ENCODE measurements around the gene ARHGAP45. TPM values are rescaled to one million over a fixed set of nuclear protein-coding genes. Genes with fewer than 3 reads are reported as not detected.
"Not testable (repeated sequence)": the region's sequence is repeated elsewhere in the genome, so short reads cannot be mapped to it uniquely, and the experiment has no call there.

The ARHGAP45 gene
- total RNA-seq, 1 donor from 2014 or later = 4.5 TPM

DNA sequence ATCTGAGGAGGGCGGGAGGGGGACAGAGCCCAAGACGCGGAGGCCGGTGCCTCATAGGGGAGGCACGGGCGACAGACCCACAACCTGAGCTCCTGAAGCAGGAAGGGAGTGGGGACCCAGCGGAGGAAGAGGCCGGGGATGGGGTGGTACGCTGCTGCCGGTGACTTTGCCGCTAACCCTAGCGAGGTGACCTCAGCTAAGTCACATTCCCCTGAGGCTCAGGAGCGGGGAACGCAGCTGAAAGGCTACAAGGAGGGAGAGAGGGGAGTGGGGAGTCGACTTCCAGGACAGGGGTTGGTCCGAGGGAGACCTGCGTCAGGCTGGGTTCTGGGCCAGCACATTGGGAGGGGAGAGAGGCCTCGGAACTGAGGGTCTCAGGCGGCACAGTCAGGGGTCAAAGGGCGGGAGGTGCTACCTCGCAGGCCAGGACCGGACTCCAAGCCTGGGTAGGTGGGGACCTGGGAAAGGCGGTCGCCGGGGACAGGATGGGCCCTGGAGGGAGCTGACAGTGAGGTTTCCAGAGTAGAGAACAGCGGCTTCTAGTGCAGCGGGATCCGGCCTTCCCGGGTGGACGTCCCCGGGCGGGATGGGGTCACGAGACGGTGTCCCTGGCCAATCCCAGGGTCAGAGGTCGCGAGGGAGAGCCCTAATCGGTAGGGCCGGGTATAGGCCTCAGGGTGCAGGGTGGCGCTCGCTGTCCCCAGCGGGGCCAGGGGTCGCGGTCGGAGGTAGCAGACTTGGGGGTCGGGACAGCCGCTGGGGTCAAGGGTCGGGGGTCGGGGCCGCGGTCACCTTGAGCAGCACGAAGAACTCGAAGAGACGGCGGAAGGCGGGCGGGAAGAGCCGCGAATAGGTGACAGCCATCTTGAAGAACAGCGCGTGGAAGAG lies 46.7 kb upstream of the ARHGAP45 start:
- Mint-ChIP-seq H3K4me1 (ENCODE audit: unreplicated experiment) (peaks cover 21% of the 10 kb centered on the region), H3K27me3 (peaks cover 6% of the 10 kb centered on the region), H3K27ac (peak overlapping the region; percentile 84), H3K4me3 (peak overlapping the region; percentile 92), H3K9me3 (no peaks in the 10 kb centered on the region), H3K36me3 (no peaks in the 10 kb centered on the region)
- TF ChIP-seq, protein P1, sequence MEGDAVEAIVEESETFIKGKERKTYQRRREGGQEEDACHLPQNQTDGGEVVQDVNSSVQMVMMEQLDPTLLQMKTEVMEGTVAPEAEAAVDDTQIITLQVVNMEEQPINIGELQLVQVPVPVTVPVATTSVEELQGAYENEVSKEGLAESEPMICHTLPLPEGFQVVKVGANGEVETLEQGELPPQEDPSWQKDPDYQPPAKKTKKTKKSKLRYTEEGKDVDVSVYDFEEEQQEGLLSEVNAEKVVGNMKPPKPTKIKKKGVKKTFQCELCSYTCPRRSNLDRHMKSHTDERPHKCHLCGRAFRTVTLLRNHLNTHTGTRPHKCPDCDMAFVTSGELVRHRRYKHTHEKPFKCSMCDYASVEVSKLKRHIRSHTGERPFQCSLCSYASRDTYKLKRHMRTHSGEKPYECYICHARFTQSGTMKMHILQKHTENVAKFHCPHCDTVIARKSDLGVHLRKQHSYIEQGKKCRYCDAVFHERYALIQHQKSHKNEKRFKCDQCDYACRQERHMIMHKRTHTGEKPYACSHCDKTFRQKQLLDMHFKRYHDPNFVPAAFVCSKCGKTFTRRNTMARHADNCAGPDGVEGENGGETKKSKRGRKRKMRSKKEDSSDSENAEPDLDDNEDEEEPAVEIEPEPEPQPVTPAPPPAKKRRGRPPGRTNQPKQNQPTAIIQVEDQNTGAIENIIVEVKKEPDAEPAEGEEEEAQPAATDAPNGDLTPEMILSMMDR (conservative IDR thresholded peaks at IDR 0.05) = no peak
- no peak for DNase-seq (ENCODE audit: extremely low spot score, unreplicated experiment)

DNA sequence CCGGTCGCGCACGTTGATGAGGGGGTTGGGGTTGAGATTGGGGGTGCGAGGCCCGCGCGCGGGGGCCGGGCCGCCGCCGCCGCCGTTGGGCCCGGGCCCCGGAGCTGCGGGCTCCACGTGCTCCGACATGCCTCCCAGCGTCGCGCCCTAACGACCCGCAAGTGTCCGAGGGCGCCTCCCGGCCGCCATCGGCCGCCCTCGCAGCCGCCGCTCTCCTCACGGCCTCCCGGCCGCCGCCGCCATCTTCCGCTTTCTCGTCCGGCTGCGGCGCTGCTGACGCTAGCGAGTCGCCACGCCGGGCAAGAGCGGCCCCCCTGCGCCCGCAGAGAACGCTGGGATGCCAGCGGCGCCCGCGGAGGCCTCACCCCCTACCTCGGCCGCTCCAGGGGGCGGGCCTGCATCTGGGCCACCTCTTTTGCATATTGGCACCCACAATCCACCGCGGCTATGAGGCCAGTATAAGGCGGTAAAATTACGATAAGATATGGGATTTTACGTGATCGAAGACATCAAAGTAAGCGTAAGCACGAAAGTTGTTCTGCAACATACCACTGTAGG lies 46.0 kb upstream of the ARHGAP45 start, which contains the start of gene TMEM259:
Gene TMEM259, minus strand, starts transcription at position 256 of the 558 bp plus-strand sequence. Its CDS starts 127 bp downstream, at position 129.
- DNase-seq (ENCODE audit: extremely low spot score, unreplicated experiment) = peak; percentile 98
- H3K27me3 Mint-ChIP-seq = peaks cover 6% of the 10 kb centered on the region
- no peaks in the 10 kb centered on the region for H3K9me3 Mint-ChIP-seq
- TF ChIP-seq, protein P1 (conservative IDR thresholded peaks at IDR 0.05) = no peak
- peaks cover 16% of the 10 kb centered on the region for H3K4me1 Mint-ChIP-seq (ENCODE audit: unreplicated experiment)
- peak within 1 kb of the TSS; percentile 100 for H3K27ac Mint-ChIP-seq
- H3K36me3 Mint-ChIP-seq = no peaks in the 10 kb centered on the region
- H3K4me3 Mint-ChIP-seq = peak within 1 kb of the TSS; percentile 92

DNA sequence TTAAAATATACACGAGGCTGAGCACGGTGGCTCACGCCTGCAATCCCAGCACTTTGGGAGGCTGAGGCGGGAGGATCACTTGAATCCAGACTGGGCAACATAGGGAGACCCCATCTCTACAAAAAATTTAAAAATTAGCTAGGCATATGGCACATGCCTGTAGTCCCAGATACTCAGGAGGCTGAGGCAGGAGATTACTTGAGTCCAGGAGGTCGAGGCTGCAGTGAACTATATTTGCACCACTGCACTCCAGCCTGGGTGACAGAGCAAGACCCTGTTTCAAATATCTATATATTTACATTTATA lies 43.1 kb upstream of the ARHGAP45 start:
- Mint-ChIP-seq H3K4me3 (peak overlapping the region; percentile 28), H3K27ac (peak overlapping the region; percentile 46)
- H3K4me1 Mint-ChIP-seq (ENCODE audit: unreplicated experiment); DNase-seq (ENCODE audit: extremely low spot score, unreplicated experiment); H3K9me3 Mint-ChIP-seq; H3K27me3 Mint-ChIP-seq; H3K36me3 Mint-ChIP-seq: not testable (repeated sequence)

DNA sequence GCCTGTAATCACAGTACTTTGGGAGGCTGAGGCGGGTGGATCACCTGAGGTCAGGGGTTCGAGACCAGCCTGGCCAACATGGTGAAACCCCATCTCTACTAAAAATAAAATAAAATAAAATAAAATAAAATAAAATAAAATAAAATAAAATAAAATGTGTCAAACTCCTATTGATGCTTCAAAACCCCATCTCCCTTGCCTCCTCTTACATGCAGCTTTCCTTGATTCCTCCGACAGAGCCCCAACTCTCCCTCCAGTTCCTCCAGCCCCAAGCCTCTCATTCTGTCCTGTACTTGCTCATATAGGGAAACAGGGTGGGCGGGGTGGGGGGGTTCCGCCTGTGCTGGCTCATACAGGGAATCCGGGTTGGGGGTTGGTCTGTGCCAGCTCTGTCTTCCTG lies 41.9 kb upstream of the ARHGAP45 start:
- Mint-ChIP-seq H3K4me3 (peak overlapping the region; percentile 50), H3K4me1 (ENCODE audit: unreplicated experiment) (peaks cover 10% of the 10 kb centered on the region)
- not testable (repeated sequence) for DNase-seq (ENCODE audit: extremely low spot score, unreplicated experiment); H3K9me3 Mint-ChIP-seq; H3K36me3 Mint-ChIP-seq; H3K27ac Mint-ChIP-seq; H3K27me3 Mint-ChIP-seq

DNA sequence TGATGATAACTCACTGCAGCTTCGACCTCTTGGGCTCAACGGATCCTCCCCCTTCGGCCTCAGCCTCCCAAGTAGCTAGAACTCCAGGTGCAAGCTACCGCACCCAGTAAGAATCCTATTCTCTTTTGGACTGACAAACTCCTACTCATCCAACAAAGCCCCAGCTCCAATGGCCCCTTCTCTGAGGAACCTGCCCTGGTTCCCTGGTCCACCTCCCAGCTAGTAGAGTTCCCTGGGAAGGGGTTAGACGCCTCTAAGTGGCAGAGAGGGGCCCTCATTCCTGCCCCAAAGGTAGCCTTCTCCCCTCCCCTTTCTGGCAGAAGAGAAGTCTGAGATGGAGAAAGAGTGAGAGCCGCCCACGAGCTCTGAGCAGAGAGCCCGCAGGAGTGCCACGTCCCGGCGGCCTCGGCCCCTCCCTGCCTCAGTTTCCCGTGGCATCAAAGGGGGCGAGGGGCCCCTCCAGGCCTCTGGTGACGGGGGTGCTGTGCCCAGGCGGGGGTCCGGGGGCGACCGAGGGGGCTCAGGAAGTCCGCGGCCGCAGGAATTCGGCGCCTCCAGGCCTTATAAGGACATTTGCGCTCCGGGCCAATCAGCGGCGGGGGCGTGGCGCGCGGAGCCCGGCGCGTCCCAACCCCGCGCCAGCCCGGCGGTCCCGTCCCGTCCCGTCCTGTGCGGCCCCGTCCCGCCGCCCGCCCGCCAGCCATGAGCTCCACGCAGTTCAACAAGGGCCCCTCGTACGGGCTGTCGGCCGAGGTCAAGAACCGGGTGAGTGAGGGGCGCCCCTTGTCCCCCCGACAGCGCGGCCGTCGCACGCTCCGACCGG lies 40.8 kb upstream of the ARHGAP45 start, which contains the start of gene CNN2:
Gene CNN2, plus strand, starts transcription at position 649 of the 823 bp plus-strand sequence. Its CDS starts 54 bp downstream, at position 703.
- DNase-seq (ENCODE audit: extremely low spot score, unreplicated experiment) = peak; percentile 91
- peak within 1 kb of the TSS; percentile 95 for H3K27ac Mint-ChIP-seq
- H3K9me3 Mint-ChIP-seq = no peaks in the 10 kb centered on the region
- H3K4me3 Mint-ChIP-seq = peak within 1 kb of the TSS; percentile 94
- TF ChIP-seq, protein P1 (conservative IDR thresholded peaks at IDR 0.05) = no peak
- H3K27me3 Mint-ChIP-seq = peaks cover 4% of the 10 kb centered on the region
- H3K4me1 Mint-ChIP-seq (ENCODE audit: unreplicated experiment) = peaks cover 10% of the 10 kb centered on the region
- peaks cover 5% of the 10 kb centered on the region for H3K36me3 Mint-ChIP-seq

DNA sequence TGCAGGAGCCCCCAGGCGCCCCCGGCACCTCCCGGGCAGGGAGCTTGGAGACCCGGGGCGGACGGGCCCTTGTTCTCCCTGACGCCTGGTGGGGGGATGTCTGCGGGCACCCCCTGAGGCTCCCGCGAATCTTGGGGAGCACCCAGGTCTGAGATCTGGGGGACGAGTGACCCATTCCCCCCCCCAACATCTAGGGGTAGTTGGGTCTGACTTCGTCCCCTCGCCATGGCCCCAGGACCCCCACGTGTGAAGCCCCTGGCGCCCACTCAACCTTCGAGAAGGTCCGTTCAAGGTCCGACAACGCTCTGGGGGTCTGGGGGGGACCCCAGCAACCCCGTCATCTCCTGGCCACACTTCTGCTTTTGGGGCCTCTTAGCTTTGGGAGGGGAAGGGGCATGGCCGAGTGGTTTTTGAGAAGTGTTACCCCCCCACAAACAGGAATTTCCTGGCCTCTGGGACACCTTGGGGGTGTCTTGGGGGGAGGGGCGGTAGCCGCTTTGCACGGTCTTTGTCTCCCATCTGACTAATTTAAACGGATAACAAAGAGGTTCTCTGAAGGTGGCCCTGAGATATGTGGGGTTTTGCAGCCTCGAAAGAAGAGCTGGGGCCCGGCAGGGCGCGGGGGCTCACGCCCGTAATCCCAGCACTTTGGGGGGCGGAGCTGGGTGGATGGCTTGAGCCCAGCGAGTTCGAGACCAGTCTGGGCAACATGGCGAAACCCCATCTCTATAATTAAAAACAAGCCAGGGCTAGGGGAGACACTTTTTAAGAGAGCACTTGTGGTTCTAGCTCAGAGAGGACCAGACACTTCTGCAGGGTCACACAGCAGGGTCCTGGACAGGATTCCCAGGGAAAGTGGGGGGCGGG lies 40.0 kb upstream of the ARHGAP45 start:
- TF ChIP-seq, protein P1 (conservative IDR thresholded peaks at IDR 0.05) = no peak
- Mint-ChIP-seq H3K36me3 (peaks cover 5% of the 10 kb centered on the region), H3K4me3 (peak overlapping the region; percentile 94), H3K4me1 (ENCODE audit: unreplicated experiment) (peaks cover 4% of the 10 kb centered on the region), H3K9me3 (no peaks in the 10 kb centered on the region), H3K27ac (peak overlapping the region; percentile 94), H3K27me3 (no peaks in the 10 kb centered on the region)
- DNase-seq (ENCODE audit: extremely low spot score, unreplicated experiment) = no peak
